ENCODE measurements around the gene ATP5ME. TPM values are rescaled to one million over a fixed set of nuclear protein-coding genes. Genes with fewer than 3 reads are reported as not detected.

Gene ATP5ME
- total RNA-seq, 1 donor from 2014 or later: 230 TPM

- no peaks in the 10 kb centered on the region for H3K4me1 Mint-ChIP-seq (ENCODE audit: low read depth, unreplicated experiment)
- peaks cover 6% of the 10 kb centered on the region for H3K36me3 Mint-ChIP-seq (ENCODE audit: unreplicated experiment)
- no peak for TF ChIP-seq CTCF (IDR thresholded peaks at IDR 0.05; ENCODE audit: partially characterized antibody, unreplicated experiment)
- H3K27me3 Mint-ChIP-seq (ENCODE audit: unreplicated experiment): peaks cover 15% of the 10 kb centered on the region
- no peak overlapping the region for H3K4me3 Mint-ChIP-seq (ENCODE audit: unreplicated experiment)
- no peak overlapping the region for H3K27ac Mint-ChIP-seq (ENCODE audit: unreplicated experiment)
- DNase-seq: no peak
- H3K9me3 Mint-ChIP-seq (ENCODE audit: unreplicated experiment): peaks cover 10% of the 10 kb centered on the region
Observed at GRCh38 chr4:657338-657833, 16.7 kb downstream of the ATP5ME start.

- TF ChIP-seq CTCF (IDR thresholded peaks at IDR 0.05; ENCODE audit: partially characterized antibody, unreplicated experiment): no peak
- Mint-ChIP-seq H3K4me3 (ENCODE audit: unreplicated experiment) (no peak overlapping the region), H3K9me3 (ENCODE audit: unreplicated experiment) (peaks cover 8% of the 10 kb centered on the region), H3K27me3 (ENCODE audit: unreplicated experiment) (peaks cover 17% of the 10 kb centered on the region), H3K27ac (ENCODE audit: unreplicated experiment) (peak overlapping the region; percentile 23), H3K36me3 (ENCODE audit: unreplicated experiment) (peaks cover 6% of the 10 kb centered on the region), H3K4me1 (ENCODE audit: low read depth, unreplicated experiment) (no peaks in the 10 kb centered on the region)
- no peak for DNase-seq
Observed at GRCh38 chr4:656436-657337, 17.4 kb downstream of the ATP5ME start.

GRCh38 chr4:655464-656151 lies 18.5 kb downstream of the ATP5ME start:
- no peak for DNase-seq

GRCh38 chr4:654871-655463 lies 19.1 kb downstream of the ATP5ME start:
- Mint-ChIP-seq H3K4me1 (ENCODE audit: low read depth, unreplicated experiment) (no peaks in the 10 kb centered on the region), H3K27me3 (ENCODE audit: unreplicated experiment) (peaks cover 14% of the 10 kb centered on the region), H3K27ac (ENCODE audit: unreplicated experiment) (no peak overlapping the region), H3K9me3 (ENCODE audit: unreplicated experiment) (peaks cover 6% of the 10 kb centered on the region), H3K4me3 (ENCODE audit: unreplicated experiment) (no peak overlapping the region), H3K36me3 (ENCODE audit: unreplicated experiment) (no peaks in the 10 kb centered on the region)
- no peak for DNase-seq
- no peak for TF ChIP-seq CTCF (IDR thresholded peaks at IDR 0.05; ENCODE audit: partially characterized antibody, unreplicated experiment)

More at GRCh38 chr4:655464-656151, 18.5 kb downstream of the ATP5ME start:
- Mint-ChIP-seq H3K27ac (ENCODE audit: unreplicated experiment) (no peak overlapping the region), H3K4me3 (ENCODE audit: unreplicated experiment) (no peak overlapping the region), H3K4me1 (ENCODE audit: low read depth, unreplicated experiment) (no peaks in the 10 kb centered on the region), H3K36me3 (ENCODE audit: unreplicated experiment) (peaks cover 1% of the 10 kb centered on the region), H3K9me3 (ENCODE audit: unreplicated experiment) (peaks cover 6% of the 10 kb centered on the region), H3K27me3 (ENCODE audit: unreplicated experiment) (peaks cover 14% of the 10 kb centered on the region)
- no peak for TF ChIP-seq CTCF (IDR thresholded peaks at IDR 0.05; ENCODE audit: partially characterized antibody, unreplicated experiment)

All from glutamatergic neuron (in vitro differentiated cells).